Effector CD8-positive, alpha-beta T cell (primary cell): ENCODE results near the gene SETD1B.

Experiments used
- DNase-seq: peaks from one replicate; lab custom pipeline; 2025; lab: John Stamatoyannopoulos, UW

Gene SETD1B

DNA sequence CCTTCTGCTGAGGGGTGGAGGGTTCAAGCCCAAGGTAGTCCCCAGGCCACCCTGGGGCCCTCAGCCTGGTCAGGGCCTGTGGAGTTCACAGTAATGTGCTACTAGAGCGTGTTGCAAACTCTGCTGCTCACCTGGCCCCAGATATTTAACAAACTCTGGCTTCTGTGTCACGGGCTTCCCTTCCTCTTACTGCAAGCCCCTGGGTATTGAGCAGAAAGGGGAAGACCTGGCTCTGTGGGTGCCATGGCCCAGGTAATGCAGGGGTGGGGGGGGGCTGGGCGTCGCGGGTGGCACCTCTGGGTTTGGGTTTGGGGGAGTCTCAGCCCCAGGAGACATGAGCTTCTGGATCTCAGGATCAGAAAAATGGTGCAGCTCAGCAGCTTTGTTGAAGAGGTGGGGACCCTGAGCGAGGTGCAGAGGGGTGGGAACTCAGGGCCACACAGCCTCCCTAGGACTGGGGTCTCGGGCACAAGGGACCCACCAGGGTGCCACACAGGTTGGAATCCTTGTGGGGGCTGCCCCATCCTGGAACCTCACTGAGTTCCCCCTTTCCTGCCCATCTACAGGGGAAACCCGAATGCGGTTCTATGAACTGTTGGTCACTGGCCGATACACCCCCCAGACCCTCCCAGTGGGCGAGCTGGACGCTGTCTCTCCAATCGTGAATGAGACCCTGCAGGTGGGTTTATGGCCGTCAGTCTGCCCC lies 4.0 kb downstream of the SETD1B start:
- no peak for DNase-seq

DNA sequence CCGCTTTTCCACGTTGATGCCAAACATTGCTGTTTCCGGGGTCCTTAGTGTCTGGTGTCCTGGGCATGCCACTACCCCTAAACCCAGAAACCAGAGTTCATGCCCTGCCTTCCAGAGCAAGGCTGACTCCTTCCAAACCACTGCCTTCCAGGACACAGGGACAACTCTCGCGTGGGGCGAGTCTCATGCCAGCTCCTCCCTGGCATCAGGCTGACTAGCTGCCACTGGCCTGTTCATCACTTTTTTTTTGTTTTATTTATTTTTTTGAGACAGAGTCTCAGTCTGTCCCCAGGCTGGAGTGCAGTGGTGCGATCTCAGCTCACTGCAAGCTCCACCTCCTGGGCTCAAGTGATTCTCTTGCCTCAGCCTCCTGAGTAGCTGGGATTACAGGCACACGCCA lies 4.8 kb downstream of the SETD1B start:
- DNase-seq: no peak

DNA sequence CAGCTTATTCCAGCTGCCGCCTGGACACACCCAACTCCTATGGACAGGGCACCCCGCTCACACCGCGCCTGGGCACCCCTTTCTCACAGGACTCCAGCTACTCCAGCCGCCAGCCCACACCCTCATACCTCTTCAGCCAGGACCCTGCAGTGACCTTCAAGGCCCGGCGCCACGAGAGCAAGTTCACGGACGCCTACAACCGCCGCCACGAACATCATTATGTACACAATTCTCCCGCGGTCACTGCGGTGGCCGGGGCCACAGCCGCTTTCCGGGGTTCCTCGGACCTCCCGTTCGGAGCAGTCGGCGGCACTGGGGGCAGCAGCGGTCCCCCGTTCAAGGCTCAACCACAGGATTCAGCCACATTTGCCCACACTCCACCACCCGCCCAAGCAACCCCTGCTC lies 5.9 kb downstream of the SETD1B start:
- DNase-seq: no peak

DNA sequence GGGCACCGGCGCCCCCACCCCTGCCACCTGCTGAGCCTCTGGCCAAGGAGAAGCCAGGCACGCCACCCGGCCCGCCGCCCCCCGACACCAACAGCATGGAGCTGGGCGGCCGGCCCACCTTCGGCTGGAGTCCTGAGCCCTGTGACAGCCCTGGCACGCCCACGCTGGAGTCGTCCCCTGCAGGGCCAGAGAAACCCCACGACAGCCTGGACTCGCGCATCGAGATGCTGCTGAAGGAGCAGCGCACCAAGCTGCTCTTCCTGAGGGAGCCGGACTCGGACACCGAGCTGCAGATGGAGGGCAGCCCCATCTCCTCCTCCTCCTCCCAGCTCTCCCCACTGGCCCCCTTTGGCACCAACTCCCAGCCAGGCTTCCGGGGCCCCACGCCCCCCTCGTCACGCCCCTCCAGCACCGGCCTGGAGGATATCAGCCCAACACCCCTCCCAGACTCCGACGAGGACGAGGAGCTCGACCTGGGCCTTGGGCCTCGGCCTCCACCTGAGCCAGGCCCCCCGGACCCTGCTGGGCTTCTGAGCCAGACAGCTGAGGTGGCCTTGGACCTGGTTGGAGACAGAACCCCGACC lies 6.5 kb downstream of the SETD1B start:
- no peak for DNase-seq

DNA sequence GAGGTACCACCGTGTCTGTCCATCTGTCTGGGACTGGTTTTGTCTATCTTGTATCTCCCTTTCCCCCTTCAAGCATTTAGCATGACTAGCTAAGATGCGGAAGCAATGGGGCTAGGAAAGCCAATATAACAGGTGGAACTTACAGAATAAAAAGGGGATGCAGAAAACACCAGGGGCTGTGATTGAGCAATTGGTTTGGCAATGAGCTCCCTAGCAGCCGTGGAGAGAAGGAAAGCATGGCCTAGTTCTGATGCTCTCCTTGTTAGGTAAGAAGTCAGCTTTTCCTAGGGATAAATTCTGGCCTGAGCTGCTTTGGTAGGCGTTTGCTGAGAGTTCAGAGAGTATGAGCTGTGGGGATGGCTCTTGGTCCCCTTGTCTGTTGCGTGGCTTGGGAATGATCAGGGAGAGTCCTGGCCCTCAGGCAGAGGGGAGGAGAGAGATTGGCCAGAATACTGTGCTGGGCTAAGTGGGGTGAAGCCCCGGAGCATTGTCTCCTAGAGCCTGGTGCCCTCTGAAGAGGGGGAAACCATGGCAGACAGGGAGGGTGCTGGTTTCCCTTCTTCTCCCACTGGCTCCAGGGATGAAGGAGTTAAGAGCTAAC lies 7.1 kb downstream of the SETD1B start:
- DNase-seq: no peak

DNA sequence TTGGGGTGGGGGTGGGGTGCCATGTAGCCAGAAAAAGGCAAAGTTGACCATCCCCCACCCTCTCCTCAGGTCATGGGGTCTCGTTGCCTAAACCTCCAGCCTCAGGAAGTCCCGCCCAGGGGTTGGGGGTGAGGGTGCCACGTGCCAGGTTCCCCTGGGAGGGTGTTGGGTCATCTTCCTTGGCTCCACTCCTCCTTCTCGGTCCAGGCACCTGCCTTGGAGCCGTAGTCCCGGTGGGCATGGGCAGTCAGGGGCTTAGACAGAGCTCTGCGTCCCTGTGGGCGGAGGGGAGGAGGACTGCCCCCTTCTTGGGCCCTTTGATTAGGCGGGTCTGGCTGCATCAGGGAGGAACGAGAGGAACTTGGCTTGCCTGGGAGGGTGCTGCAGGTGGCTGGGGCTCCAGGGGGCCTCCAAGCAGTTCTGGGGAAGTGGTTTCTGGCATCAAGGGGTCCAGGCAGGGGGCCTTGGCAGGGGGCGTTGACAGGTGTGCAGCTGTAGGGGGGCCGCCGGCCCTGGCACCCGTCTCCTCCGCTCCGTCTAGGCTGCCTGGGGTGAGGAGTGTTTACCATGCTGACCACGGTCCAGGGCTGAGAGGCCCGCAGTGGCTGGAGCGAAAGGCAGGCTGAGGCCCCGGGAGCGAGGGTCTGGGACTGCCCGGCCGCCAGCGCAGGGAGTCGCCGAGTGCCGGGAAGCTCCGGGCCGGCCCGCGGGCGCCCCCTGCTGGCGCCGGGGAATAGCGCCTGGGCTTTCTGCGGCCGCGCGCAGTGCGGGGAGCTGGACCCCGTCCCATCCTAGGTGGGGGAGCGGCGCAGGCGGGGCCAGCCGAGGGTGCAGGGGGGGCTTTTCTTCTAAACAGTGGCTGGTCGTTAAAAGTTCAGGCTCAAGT lies 7.9 kb downstream of the SETD1B start:
- DNase-seq: peak; percentile 59

DNA sequence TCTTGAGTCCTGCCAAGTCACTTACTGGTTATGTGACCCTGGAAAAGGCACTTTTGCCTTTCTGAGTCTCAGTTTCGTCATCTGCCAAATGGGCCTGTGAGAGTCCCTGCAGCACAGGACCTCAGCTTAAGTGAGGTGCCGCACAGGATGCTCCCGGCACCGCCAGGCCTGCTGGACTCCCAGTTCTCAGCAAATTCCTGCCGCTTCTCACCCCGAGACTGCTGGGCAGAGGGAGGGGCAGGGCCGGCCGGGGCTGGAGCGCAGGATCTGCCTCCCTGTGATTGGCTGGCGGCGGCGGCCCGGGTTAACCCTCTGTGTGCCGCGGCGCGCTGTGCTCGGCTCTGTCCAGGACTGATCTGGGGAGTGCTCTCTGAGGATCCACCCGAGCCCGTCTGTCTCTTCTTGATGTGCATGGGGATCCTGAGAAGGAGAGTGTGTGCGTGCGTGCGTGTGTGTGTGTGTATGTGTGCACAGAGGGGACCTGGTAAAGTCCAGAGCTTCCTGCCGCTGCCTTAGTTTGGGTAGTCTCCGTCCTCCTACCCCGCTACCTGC lies 8.6 kb downstream of the SETD1B start:
- DNase-seq: no peak

DNA sequence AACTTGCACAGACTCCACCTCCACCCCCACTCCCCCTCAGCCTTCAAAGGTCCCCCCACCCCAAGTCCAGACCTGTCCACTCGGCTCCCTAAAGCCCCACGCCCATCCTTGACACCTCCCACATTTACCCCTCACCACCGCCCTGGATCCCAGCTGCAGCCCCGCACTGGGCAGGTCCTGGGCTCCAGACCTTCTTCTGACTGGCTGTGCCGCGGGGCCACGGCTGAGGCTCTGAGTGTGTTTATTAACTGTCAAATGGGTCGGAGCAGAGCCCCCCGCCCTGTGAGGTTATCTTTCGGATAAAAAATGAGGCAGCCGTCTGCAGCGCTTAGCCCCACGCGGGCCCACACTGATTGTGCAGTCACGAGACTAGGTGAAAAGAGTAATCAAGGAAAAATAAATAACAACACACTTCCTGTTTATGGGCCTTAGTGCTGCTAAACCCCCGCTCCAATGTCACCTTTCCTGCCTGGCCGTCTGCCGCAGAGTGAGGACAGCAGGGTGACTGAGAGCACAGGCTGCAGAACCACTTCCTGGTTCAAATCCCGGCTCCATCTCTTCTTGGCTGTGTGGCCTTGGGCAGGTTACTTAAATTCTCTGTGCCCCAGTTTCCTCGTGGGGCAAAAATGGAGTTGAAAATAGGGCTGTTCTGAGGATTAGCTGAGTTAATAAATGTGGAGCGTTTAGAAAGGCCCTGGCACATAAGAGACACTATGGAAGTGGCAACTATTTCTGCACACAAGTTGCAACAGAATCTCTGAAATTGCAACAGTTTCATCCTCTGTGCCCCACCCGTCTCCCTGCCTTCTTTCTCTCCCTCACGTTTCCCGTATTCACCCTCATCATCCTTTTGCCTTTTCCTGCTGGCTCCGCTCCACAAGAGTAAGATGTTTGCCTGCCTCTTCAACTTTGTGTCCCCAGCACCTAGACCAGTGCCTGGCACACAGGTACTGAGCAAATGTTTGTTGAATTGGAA lies 9.4 kb downstream of the SETD1B start:
- DNase-seq: no peak

DNA sequence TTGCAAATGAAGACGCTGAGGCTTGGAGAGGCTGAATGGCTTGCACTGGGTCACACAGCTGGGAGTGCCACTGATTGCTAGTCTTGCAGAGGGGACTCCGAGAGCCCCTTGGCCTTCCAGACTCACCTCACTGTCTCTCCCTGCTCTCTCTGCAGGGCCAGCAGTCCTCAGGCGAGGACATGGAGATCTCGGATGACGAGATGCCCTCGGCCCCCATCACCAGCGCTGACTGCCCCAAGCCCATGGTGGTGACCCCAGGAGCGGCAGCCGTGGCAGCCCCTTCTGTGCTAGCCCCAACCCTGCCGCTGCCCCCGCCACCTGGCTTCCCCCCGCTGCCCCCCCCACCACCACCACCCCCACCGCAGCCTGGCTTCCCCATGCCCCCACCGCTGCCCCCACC lies 10.1 kb downstream of the SETD1B start:
- DNase-seq: no peak

DNA sequence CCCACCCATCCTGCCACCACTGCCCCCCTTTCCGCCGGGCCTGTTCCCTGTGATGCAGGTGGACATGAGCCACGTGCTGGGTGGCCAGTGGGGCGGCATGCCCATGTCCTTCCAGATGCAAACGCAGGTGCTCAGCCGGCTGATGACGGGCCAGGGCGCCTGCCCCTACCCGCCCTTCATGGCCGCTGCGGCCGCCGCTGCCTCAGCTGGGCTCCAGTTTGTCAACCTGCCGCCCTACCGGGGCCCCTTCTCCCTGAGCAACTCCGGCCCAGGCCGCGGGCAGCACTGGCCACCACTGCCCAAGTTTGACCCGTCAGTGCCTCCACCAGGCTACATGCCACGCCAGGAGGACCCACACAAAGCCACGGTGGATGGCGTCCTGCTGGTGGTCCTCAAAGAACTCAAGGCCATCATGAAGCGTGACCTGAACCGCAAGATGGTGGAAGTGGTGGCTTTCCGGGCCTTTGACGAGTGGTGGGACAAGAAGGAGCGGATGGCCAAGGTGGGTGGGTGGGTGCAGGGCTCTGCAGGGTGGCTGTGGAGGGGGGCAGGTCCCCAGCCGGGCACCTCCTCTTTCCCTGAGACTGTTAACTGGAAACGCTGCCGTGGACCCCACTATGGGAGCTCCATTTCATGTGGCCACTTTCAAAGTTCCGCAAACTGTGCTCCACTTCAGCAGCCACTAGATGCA lies 10.8 kb downstream of the SETD1B start:
- DNase-seq: no peak

DNA sequence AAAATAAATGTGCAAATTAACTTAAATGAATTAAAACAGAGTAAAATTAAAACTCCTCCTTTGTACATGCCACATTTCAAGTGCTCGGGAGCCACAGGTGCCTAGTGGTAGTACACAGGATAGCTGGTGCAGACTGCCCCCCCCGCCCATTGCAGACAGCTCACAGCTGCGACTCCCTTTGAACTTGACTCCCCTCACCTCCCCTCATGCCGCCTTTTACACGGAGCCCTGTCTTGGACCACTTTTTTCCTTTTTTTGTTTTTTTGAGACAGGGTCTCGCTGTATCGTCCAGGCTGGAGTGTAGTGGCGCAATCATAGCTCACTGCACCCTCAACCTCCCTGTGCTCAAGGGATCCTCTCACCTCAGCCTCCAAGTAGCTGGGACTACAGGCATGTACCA lies 11.5 kb downstream of the SETD1B start:
- DNase-seq: no peak

DNA sequence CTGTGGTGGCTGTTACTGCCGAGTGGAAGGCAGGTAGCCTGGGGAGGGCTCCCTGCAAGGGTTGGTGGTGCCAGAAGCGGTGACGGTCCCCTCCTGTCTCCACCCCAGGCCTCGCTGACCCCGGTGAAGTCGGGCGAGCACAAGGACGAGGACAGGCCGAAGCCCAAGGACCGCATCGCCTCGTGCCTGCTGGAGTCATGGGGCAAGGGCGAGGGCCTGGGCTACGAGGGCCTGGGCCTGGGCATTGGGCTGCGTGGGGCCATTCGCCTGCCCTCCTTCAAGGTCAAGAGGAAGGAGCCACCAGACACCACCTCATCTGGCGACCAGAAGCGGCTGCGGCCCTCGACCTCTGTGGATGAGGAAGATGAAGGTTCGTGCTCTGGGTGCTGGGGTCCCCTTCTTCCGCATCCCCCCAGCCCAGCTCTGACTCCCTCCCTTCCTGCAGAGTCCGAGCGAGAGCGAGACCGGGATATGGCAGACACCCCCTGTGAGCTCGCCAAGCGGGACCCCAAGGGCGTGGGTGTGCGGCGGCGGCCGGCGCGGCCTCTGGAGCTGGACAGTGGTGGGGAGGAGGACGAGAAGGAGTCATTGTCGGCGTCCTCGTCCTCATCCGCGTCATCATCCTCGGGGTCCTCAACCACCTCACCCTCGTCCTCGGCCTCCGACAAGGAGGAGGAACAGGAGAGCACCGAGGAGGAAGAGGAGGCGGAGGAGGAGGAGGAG lies 13.3 kb downstream of the SETD1B start:
- DNase-seq: no peak

DNA sequence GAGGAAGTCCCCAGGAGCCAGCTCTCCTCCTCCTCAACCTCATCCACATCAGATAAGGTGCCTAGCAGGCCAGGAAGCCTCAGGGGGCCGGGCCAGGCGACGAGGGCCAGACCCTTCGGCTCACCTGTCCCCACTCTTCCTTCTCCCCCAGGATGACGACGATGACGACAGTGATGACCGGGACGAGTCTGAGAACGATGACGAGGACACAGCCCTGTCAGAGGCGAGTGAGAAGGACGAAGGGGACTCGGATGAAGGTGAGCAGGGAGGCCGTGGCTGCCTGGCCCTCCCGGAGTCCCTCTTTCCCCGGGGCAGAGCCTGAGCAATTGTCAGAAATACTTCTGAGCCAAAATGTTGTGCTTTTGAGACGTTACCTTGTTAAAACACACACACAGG lies 13.8 kb downstream of the SETD1B start:
- no peak for DNase-seq

DNA sequence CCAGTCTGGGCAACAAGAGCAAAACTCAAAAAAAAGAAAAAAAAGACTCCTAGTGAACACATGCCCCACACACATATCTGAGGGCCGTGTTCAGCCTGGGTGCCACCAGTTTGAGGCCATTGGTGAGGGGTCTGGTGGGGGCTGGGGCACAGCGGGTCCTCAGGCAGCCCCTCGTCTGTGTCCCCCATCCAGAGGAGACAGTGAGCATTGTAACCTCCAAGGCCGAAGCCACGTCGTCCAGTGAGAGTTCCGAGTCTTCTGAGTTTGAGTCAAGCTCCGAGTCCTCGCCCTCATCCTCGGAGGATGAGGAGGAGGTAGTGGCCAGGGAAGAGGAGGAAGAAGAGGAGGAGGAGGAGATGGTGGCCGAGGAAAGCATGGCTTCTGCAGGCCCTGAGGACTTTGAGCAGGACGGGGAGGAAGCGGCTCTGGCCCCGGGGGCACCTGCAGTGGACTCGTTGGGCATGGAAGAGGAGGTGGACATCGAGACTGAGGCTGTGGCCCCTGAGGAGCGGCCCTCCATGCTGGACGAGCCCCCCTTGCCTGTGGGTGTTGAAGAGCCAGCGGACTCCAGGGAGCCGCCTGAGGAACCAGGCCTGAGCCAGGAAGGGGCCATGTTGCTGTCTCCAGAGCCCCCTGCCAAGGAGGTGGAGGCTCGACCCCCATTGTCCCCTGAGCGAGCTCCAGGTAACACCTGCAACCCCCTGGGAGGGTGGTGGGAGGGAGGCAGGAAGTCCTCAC lies 15.6 kb downstream of the SETD1B start:
- no peak for DNase-seq

DNA sequence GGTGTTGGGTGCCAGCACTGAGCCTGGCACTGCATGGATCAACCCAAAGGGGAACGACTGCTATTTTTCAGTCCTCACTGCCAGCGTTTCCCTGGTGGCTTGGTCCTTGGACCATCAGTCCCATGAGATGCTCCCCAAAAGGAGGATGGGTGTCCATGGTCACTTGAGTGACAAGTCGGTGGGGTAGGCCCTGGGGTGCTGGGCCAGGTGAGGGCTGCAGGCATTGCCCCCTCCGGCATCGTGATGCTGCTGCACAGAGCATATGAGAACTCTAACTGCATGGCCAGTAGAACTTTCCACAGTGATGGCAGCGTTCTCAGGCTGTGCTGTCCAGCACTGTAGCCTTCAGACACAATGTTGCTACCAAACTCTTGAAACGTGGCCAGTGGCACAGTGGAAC lies 16.2 kb downstream of the SETD1B start:
- DNase-seq: no peak

DNA sequence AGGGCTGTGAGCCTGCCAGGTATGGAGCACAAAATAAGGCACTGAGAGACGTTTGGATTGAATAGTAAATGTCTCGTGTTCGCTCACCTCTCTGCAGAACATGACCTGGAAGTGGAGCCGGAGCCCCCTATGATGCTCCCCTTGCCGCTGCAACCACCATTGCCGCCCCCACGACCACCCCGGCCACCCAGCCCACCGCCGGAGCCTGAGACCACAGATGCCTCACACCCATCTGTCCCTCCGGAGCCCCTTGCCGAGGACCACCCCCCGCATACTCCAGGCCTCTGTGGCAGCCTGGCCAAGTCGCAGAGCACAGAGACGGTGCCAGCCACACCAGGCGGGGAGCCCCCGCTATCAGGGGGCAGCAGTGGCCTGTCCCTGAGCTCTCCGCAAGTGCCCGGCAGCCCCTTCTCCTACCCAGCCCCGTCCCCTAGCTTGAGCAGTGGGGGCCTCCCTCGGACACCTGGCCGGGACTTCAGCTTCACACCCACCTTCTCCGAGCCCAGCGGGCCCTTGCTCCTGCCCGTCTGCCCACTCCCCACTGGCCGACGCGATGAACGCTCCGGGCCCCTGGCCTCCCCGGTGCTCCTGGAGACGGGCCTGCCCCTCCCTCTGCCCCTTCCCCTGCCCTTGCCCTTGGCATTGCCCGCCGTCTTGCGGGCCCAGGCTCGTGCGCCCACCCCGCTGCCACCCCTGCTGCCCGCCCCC lies 18.7 kb downstream of the SETD1B start:
- no peak for DNase-seq

DNA sequence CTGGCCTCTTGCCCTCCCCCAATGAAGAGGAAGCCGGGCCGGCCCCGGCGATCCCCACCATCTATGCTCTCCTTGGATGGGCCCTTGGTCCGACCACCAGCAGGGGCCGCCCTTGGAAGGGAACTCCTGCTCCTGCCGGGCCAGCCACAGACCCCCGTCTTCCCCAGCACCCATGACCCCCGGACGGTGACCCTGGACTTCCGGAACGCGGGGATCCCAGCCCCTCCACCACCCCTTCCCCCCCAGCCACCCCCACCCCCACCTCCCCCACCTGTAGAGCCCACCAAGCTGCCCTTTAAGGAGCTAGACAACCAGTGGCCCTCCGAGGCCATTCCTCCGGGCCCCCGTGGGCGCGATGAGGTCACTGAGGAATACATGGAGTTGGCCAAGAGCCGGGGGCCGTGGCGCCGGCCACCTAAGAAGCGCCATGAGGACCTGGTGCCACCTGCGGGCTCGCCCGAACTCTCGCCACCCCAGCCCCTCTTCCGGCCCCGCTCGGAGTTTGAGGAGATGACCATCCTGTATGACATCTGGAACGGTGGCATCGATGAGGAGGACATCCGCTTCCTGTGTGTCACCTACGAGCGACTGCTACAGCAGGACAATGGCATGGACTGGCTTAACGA lies 19.4 kb downstream of the SETD1B start:
- DNase-seq: no peak

DNA sequence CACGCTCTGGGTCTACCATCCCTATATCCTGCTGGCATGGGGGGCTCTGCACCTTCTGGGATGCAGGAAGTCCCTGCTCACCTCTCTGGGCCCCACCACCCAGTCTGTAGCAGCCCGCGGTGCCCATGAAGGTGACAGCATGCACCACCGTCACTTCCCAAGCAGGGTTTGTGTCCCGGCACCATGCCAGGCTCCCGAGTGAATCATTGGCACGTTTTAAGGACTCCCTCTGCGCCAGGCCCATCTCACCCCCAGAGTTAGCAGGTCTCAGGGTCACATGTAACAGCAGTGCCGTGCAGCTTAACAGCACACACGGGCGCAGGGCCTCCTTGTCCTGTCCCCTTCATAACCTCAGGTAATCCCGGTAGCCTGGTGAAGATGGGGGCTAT lies 19.9 kb downstream of the SETD1B start:
- no peak for DNase-seq
